Fibroblast of lung (primary cell): ENCODE data around the gene PDZD4.

ENCODE experiments used
- CTCF ChIP-seq, 2 donors: IDR thresholded peaks in 1 of 2; conservative IDR thresholded peaks in 1 of 2; 1 replicate in 1 of 2; 2 replicates in 1 of 2; pipeline ENCODE4 v1.5.1; 2011 to 2012; ENCODE audit warnings: low read length in 2 of 2, control low read depth in 1 of 2, inconsistent platforms in 1 of 2, low read depth in 1 of 2, mild to moderate bottlenecking in 1 of 2
- EZH2 ChIP-seq: IDR thresholded peaks from 2 replicates; pipeline ENCODE4 v1.5.1; 2012; ENCODE audit warnings: low read length, control low read depth, mild to moderate bottlenecking; ENCODE audit errors: missing control alignments

- TF ChIP-seq CTCF (conservative IDR thresholded peaks at IDR 0.05 in 1 of 2, IDR thresholded peaks at IDR 0.05 in 1 of 2; ENCODE audit: low read depth in 1 of 2, low read length in 2 of 2) (no peak), EZH2 (no peak)
These were observed 39.9 kb upstream of the PDZD4 start for GRCh38 chrX:153870288-153870690.
